ENCODE measurements around the gene CD14.
"Not testable (repeated sequence)": the region's sequence is repeated elsewhere in the genome, so short reads cannot be mapped to it uniquely, and the experiment has no call there.

The CD14 gene

DNA sequence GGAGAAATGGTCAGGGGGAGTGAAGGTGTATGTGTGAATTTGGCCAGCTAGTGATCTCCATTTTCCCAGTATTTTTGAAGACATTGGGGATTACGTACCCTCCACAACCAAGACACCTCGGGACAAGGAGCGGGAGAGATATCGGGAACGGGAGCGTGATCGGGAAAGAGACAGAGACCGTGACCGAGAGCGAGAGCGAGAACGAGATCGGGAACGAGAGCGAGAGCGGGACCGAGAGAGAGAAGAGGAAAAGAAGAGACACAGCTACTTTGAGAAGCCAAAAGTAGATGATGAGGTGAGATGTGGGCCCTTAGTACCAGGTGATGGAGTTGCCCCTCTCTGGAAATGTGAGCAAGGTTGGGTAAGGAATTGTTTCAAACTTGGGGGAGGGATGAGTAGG, 25.9 kb upstream of the CD14 start:
- POLR2A ChIA-PET: no interaction called here
- H3K36me3 ChIP-seq (ENCODE audit: control insufficient read depth in 4 of 4, insufficient read depth in 4 of 4, low read length in 3 of 4): peaks cover 42 to 90% (median 69%) of the 10 kb centered on the region in 4 experiments
- 98% methylated on average over 17 of the region's 17 CpGs for WGBS (ENCODE audit: insufficient coverage)
- DNase-seq: no peak
- H3K27me3 ChIP-seq (replicated peaks in 2 of 5; ENCODE audit: control insufficient read depth in 4 of 5, insufficient read depth in 5 of 5, low read length in 4 of 5): no peaks in the 10 kb centered on the region
- peaks cover 0 to 2% (median under 1%) of the 10 kb centered on the region in 4 experiments for H3K4me1 ChIP-seq (ENCODE audit: control extremely low read depth in 1 of 4, control insufficient read depth in 4 of 4, insufficient read depth in 4 of 4, low read length in 3 of 4)
- no peak overlapping the region for H3K4me3 ChIP-seq (ENCODE audit: control insufficient read depth in 1 of 7, extremely low read depth in 1 of 7, insufficient read depth in 4 of 7, low read depth in 2 of 7, low read length in 6 of 7)
- H3K9me3 ChIP-seq (ENCODE audit: control extremely low read depth in 1 of 5, control insufficient read depth in 4 of 5, insufficient read depth in 2 of 5, low read depth in 1 of 5, low read length in 4 of 5): no peaks in the 10 kb centered on the region
- no peak overlapping the region for H3K27ac ChIP-seq (ENCODE audit: insufficient read depth in 1 of 2, low read depth in 1 of 2, low read length in 2 of 2, poor library complexity in 1 of 2, severe bottlenecking in 2 of 2)
- CTCF ChIA-PET: interaction anchor here (1.0 kb wide), 1 partner anchor 14 kb away, joined by 3 read pairs; no protein-coding TSS in a partner anchor

DNA sequence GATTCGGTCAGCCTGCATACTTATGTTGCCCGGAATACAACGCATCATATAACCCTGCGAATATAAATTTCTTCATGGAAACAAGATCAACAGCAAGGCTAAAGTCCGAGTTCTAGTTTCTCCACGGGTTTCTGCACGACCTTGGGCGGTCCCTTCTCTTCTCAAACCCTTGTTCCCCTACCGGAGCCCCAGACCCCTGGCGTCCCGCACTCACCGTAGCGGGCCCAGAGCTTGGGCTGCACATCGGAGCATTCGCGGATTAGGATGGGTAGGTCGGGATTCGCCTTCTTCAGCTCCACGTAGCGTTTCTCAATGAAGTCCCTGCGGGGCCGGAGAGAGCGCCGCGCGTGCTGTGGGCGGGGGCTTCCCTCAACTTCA, 14.1 kb upstream of the CD14 start:
- H3K36me3 ChIP-seq (ENCODE audit: control insufficient read depth in 4 of 4, insufficient read depth in 4 of 4, low read length in 3 of 4): peaks cover 10 to 55% (median 38%) of the 10 kb centered on the region in 4 experiments
- no peak for DNase-seq
- H3K9me3 ChIP-seq (ENCODE audit: control extremely low read depth in 1 of 5, control insufficient read depth in 4 of 5, insufficient read depth in 2 of 5, low read depth in 1 of 5, low read length in 4 of 5): no peaks in the 10 kb centered on the region
- POLR2A ChIA-PET: interaction anchor here (0.7 to 2.8 kb wide), 7 partner anchors 8 to 280 kb away, joined by 4 to 13 read pairs (median 8); partner anchors contain the start of genes EIF4EBP3, HARS1, HARS2 and SRA1
- no peaks in the 10 kb centered on the region for H3K27me3 ChIP-seq (replicated peaks in 2 of 5; ENCODE audit: control insufficient read depth in 4 of 5, insufficient read depth in 5 of 5, low read length in 4 of 5)
- CTCF ChIA-PET: interaction anchor here (0.6 to 2.7 kb wide), 9 partner anchors 8 to 101 kb away, joined by 3 to 14 read pairs (median 4); partner anchors contain the start of genes EIF4EBP3, HARS1, HARS2 and WDR55
- peak overlapping the region; percentile 84 to 98 (median 94) for H3K4me3 ChIP-seq (ENCODE audit: control insufficient read depth in 1 of 7, extremely low read depth in 1 of 7, insufficient read depth in 4 of 7, low read depth in 2 of 7, low read length in 6 of 7)
- under 1% methylated on average over 26 of the region's 27 CpGs for WGBS (ENCODE audit: insufficient coverage)
- peaks cover 0 to 19% (median 16%) of the 10 kb centered on the region in 4 experiments for H3K4me1 ChIP-seq (ENCODE audit: control extremely low read depth in 1 of 4, control insufficient read depth in 4 of 4, insufficient read depth in 4 of 4, low read length in 3 of 4)
- H3K27ac ChIP-seq (ENCODE audit: insufficient read depth in 1 of 2, low read depth in 1 of 2, low read length in 2 of 2, poor library complexity in 1 of 2, severe bottlenecking in 2 of 2): peak overlapping the region; percentile 96 to 98

DNA sequence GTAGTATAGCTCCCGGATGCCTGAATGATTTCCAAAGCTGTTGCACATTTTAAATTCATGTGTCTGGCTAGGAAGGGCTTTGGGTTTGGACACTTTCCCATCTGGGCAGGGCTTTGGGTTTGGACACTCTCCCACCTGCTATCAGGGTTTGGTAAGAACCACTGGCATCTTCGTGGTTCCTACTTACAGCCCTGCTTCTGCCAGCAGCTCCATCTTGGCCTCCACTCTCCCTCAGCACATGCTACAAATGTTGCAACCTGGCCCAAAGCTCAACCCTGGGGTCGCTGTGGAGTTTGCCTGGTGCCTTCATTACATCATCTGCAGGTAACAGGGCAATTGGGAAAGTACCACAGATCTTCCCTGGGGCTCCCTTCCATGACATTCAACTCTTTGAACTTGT, 9.7 kb upstream of the CD14 start:
- H3K4me1 ChIP-seq (ENCODE audit: control extremely low read depth in 1 of 4, control insufficient read depth in 4 of 4, insufficient read depth in 4 of 4, low read length in 3 of 4): peaks cover 5 to 25% (median 22%) of the 10 kb centered on the region in 4 experiments
- DNase-seq: no peak
- H3K36me3 ChIP-seq (ENCODE audit: control insufficient read depth in 4 of 4, insufficient read depth in 4 of 4, low read length in 3 of 4): peaks cover 8 to 40% (median 24%) of the 10 kb centered on the region in 4 experiments
- POLR2A ChIA-PET: interaction anchor here (0.9 kb wide), 1 partner anchor 11 kb away, joined by 3 read pairs; no protein-coding TSS in a partner anchor
- CTCF ChIA-PET: interaction anchor here (1.2 to 2.4 kb wide), 2 partner anchors 77 to 95 kb away, joined by 4 to 13 read pairs; partner anchors contain the start of gene EIF4EBP3
- H3K4me3 ChIP-seq (ENCODE audit: control insufficient read depth in 1 of 7, extremely low read depth in 1 of 7, insufficient read depth in 4 of 7, low read depth in 2 of 7, low read length in 6 of 7): no peak overlapping the region
- H3K27me3 ChIP-seq (replicated peaks in 2 of 5; ENCODE audit: control insufficient read depth in 4 of 5, insufficient read depth in 5 of 5, low read length in 4 of 5): no peaks in the 10 kb centered on the region
- 92% methylated on average over 3 of the region's 3 CpGs for WGBS (ENCODE audit: insufficient coverage)
- no peak overlapping the region for H3K27ac ChIP-seq (ENCODE audit: insufficient read depth in 1 of 2, low read depth in 1 of 2, low read length in 2 of 2, poor library complexity in 1 of 2, severe bottlenecking in 2 of 2)
- H3K9me3 ChIP-seq (ENCODE audit: control extremely low read depth in 1 of 5, control insufficient read depth in 4 of 5, insufficient read depth in 2 of 5, low read depth in 1 of 5, low read length in 4 of 5): no peaks in the 10 kb centered on the region

DNA sequence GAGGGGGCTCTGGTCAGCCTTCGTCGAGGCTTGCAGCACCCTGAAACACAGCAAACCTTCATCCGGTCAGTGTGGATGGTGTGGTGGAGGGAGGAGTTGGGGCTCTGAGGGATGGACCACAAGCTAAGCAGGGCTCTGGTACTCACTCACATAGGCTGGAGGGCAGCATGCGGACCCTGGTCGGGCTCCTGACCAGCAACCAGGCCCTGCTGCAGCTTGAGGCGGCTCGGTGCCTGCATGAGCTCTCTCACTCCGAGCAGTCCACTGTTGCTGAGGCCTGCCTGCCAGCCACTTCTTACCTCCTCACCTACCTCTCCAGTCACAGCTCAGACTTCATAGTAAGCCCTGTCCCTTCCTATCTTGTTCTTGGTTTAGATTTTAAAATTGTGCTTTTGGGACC, 8.7 kb upstream of the CD14 start:
- peaks cover 8 to 40% (median 24%) of the 10 kb centered on the region in 4 experiments for H3K36me3 ChIP-seq (ENCODE audit: control insufficient read depth in 4 of 4, insufficient read depth in 4 of 4, low read length in 3 of 4)
- H3K27ac ChIP-seq (ENCODE audit: insufficient read depth in 1 of 2, low read depth in 1 of 2, low read length in 2 of 2, poor library complexity in 1 of 2, severe bottlenecking in 2 of 2): no peak overlapping the region
- POLR2A ChIA-PET: no interaction called here
- peaks cover 5 to 21% (median 18%) of the 10 kb centered on the region in 4 experiments for H3K4me1 ChIP-seq (ENCODE audit: control extremely low read depth in 1 of 4, control insufficient read depth in 4 of 4, insufficient read depth in 4 of 4, low read length in 3 of 4)
- H3K27me3 ChIP-seq (replicated peaks in 2 of 5; ENCODE audit: control insufficient read depth in 4 of 5, insufficient read depth in 5 of 5, low read length in 4 of 5): no peaks in the 10 kb centered on the region
- no peak for DNase-seq
- CTCF ChIA-PET: interaction anchor here (0.9 to 2.4 kb wide), 4 partner anchors 13 to 268 kb away, joined by 3 to 13 read pairs (median 4); partner anchors contain the start of gene EIF4EBP3
- WGBS (ENCODE audit: insufficient coverage): 97% methylated on average over 7 of the region's 8 CpGs
- no peaks in the 10 kb centered on the region for H3K9me3 ChIP-seq (ENCODE audit: control extremely low read depth in 1 of 5, control insufficient read depth in 4 of 5, insufficient read depth in 2 of 5, low read depth in 1 of 5, low read length in 4 of 5)
- no peak overlapping the region for H3K4me3 ChIP-seq (ENCODE audit: control insufficient read depth in 1 of 7, extremely low read depth in 1 of 7, insufficient read depth in 4 of 7, low read depth in 2 of 7, low read length in 6 of 7)

DNA sequence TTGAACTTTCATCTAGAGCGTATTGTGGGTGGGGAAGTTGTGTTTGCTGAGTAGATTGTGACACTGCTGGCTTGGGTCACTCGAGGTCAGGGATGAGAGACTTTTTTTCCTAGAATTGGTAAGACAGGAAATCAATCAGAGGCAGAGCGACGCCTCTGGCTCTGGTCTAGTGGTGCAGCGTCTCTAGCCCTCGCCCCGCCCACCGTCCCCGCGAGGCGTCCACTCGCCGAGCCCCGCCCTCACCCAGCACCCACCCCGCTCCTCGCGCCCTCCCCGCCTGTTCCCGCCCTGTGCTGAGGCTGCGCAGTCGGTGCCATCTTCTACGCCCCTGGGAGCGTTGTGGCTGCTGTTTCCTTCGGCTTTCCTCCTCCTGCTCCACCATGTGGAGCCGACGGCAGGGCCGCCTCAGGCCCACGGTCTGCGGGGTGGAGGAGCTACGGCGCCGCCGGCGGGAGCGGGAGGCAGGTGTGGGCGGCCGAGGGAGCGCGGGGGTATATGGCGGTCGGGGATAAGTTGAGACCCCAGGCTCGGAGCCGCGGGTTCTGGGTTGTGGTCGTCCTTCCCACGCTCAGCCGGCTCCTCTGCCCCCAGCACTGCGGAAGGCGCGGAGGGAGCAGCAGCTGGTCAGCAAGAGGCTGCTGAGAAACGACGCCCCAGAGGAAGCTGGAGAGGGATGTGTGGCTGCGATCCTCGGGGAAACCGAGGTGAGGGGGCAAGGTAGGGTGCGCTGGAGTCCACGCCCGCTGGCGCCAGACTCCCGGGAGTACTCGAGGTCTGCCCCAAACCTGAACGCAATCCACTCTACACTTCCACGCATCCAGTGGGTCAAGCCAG, 6.4 kb upstream of the CD14 start, which contains the start of gene TMCO6:
TSS of gene TMCO6 (plus strand) at position 304 of the 834 bp plus-strand sequence. CDS start at position 381, 77 bp downstream.
- Histone ChIP-seq H3K4me3 (ENCODE audit: control insufficient read depth in 1 of 7, extremely low read depth in 1 of 7, insufficient read depth in 4 of 7, low read depth in 2 of 7, low read length in 6 of 7) (peak within 1 kb of the TSS; percentile 48 to 92 (median 76)), H3K4me1 (ENCODE audit: control extremely low read depth in 1 of 4, control insufficient read depth in 4 of 4, insufficient read depth in 4 of 4, low read length in 3 of 4) (peaks cover 5 to 14% (median 12%) of the 10 kb centered on the region in 4 experiments), H3K9me3 (ENCODE audit: control extremely low read depth in 1 of 5, control insufficient read depth in 4 of 5, insufficient read depth in 2 of 5, low read depth in 1 of 5, low read length in 4 of 5) (no peaks in the 10 kb centered on the region), H3K36me3 (ENCODE audit: control insufficient read depth in 4 of 4, insufficient read depth in 4 of 4, low read length in 3 of 4) (peaks cover 6 to 27% (median 17%) of the 10 kb centered on the region in 4 experiments), H3K27ac (ENCODE audit: insufficient read depth in 1 of 2, low read depth in 1 of 2, low read length in 2 of 2, poor library complexity in 1 of 2, severe bottlenecking in 2 of 2) (peak within 1 kb of the TSS in 1 of 2 experiments; percentile 76), H3K27me3 (replicated peaks in 2 of 5; ENCODE audit: control insufficient read depth in 4 of 5, insufficient read depth in 5 of 5, low read length in 4 of 5) (no peaks in the 10 kb centered on the region)
- ChIA-PET POLR2A (interaction anchor here (0.6 to 2.0 kb wide), 4 partner anchors 8 to 92 kb away, joined by 3 to 9 read pairs (median 3); partner anchors contain the start of genes IK and NDUFA2), CTCF (interaction anchor here (0.8 to 2.9 kb wide), 8 partner anchors 9 to 92 kb away, joined by 3 to 17 read pairs (median 3); partner anchors contain the start of genes EIF4EBP3, IK and NDUFA2)
- DNase-seq: peak; percentile 93 to 95 (median 95)
- under 1% methylated on average over 40 of the region's 63 CpGs for WGBS (ENCODE audit: insufficient coverage)

DNA sequence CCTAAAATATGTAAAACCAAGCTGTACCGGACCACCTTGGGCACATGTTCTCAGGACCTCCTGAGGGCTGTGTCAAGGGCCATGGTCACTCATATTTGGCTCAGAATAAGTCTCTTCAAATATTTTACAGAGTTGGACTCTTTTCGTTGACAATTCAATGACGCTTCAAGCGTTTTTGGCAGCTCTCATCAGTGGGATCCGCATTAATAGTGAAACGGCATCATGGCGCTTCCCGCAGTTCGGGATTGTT, 5.8 kb upstream of the CD14 start:
- Histone ChIP-seq H3K36me3 (ENCODE audit: control insufficient read depth in 4 of 4, insufficient read depth in 4 of 4, low read length in 3 of 4) (peaks cover 3 to 21% (median 11%) of the 10 kb centered on the region in 4 experiments), H3K4me1 (ENCODE audit: control extremely low read depth in 1 of 4, control insufficient read depth in 4 of 4, insufficient read depth in 4 of 4, low read length in 3 of 4) (peaks cover 5 to 14% (median 12%) of the 10 kb centered on the region in 4 experiments), H3K4me3 (ENCODE audit: control insufficient read depth in 1 of 7, extremely low read depth in 1 of 7, insufficient read depth in 4 of 7, low read depth in 2 of 7, low read length in 6 of 7) (peak overlapping the region in 6 of 7 experiments; percentile 53 to 92 (median 77)), H3K27ac (ENCODE audit: insufficient read depth in 1 of 2, low read depth in 1 of 2, low read length in 2 of 2, poor library complexity in 1 of 2, severe bottlenecking in 2 of 2) (peak overlapping the region in 1 of 2 experiments; percentile 76)
- DNase-seq; H3K9me3 ChIP-seq (ENCODE audit: control extremely low read depth in 1 of 5, control insufficient read depth in 4 of 5, insufficient read depth in 2 of 5, low read depth in 1 of 5, low read length in 4 of 5); H3K27me3 ChIP-seq (replicated peaks in 2 of 5; ENCODE audit: control insufficient read depth in 4 of 5, insufficient read depth in 5 of 5, low read length in 4 of 5): not testable (repeated sequence)
- 35% methylated on average over 9 of the region's 9 CpGs for WGBS (ENCODE audit: insufficient coverage)
- POLR2A ChIA-PET: interaction anchor here (0.6 to 2.0 kb wide), 3 partner anchors 9 to 91 kb away, joined by 3 to 9 read pairs (median 3); partner anchors contain the start of genes IK and NDUFA2
- CTCF ChIA-PET: interaction anchor here (0.8 to 2.9 kb wide), 8 partner anchors 9 to 91 kb away, joined by 3 to 17 read pairs (median 3); partner anchors contain the start of genes EIF4EBP3, IK and NDUFA2
